GM21526 (cell line): Measurements from ENCODE around the gene BPIFB2.

Source experiments
- ATAC-seq: cut with Tn5 transposase; IDR thresholded peaks from one replicate; pipeline ENCODE4 v1.9.1; 2021; ENCODE audit warnings: moderate library complexity; ENCODE audit not compliant: unreplicated experiment, low FRiP score

Gene BPIFB2

DNA sequence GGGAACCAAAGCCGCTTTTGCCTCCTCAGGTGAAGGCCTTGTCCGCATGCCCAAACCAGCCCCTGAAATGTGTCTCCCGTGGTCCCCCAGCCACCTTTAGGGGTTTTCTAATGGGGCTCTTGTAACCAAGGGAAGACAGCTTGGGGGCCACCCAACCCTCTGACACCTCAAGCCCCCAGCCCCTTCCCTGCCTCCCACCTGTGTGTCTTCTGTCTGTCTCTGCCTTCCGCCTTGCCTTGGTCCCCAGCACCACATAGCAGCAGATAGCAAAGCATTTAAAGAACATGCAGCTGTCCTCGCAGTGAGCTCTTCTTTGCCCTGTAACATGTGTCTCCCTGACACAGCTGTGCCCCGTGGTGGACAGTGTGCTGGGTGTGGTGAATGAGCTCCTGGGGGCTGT is 55.8 kb downstream of the BPIFB2 start:
- ATAC-seq = no peak

DNA sequence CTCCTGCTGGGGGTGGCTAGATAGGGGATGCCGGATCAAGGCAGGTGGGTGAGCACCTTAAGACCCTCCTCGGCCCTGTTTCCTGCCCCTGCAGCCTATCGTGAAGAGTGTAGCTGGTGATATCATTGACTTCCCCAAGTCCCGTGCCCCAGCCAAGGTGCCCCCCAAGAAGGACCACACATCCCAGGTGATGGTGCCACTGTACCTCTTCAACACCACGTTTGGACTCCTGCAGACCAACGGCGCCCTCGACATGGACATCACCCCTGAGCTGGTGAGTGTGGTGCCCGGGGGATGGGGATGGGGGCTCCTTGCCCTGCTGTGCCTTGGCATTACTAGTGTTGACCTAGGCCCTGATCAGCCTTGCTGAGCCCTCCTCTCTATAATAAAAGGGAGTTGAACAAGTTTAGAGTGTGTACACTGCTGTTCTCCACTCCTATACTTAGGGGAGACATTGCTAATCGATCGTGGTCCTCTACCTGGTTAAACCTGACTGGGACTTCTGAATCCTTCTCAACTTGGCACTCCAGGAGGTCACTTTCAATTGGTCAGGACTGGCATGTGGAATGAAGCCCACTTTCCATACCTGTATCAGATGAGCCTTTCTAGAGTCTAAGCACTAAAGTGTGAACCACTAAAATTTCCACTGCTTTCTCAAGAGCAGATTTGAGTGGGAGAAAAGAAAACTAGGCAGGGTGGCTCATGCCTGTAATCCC is 57.2 kb downstream of the BPIFB2 start:
- no peak for ATAC-seq

DNA sequence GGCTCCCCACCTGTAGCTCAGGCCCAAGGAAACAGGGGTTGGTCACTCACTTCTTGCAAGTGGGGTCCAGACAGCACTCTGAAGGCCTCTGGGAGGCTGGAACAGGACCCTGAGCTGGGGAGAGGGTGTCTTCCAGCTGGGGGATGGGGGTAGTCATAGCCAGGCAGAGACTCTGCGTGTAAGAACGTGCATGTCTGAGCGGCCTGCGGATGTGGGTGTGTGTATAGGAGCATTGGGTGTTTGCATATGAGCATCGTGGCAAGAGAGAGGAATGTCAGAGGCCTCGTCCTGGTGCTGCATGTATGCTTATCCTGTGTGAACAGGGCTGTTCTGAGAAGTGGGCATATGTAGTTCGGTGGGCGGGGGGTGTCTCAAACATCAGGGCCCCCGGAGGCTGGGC is 58.3 kb downstream of the BPIFB2 start:
- no peak for ATAC-seq

DNA sequence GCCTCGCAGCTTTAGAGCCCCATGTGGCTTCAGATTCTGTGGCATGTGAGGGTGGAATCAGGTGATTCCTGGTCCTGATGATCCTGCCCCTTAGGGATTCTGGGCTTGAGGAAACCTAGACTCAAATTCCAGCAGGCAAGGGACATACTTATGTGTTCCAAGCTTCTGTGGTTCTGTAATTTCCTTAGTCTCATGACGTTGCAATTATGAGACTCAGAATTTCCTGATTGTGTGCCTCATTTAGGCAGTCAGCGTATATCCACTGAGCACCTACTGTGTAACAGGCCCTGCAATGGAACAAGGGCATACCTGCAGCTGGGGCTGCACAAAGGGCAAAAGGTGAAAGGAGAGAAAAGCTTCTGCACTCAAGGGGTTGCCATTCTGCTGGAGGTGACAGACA is 60.3 kb downstream of the BPIFB2 start:
- ATAC-seq = no peak

DNA sequence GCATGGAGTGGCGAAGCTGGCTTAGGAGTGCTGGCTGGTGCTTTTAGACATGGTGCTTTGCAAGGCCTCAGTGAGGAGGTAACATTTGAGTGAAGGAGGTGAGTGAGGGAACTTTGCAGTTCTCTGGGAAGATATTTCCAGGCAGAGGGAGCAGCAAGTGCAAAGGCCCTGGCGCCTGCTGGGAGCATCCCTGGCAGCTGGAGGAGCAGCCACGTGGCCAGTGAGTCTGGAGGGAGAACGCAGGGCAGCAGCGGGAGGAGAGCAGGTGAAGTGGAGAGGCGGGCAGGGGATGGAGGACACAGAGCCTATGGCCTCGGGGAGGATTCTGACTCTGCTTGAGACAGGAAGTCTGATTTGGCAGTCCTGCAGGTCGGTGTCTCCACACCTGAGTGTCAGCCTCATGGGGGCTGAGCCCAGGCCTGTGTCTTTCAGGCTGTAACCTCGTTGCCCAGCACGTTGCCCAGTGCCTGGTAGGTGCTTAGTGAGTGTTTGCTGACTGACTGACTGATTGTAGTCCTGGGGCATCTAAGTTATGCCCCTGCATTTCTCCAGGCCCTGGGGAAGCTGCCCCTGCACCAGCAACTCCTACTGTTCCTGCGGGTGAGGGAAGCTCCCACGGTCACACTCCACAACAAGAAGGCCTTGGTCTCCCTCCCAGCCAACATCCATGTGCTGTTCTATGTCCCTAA is 60.9 kb downstream of the BPIFB2 start:
- ATAC-seq = no peak

DNA sequence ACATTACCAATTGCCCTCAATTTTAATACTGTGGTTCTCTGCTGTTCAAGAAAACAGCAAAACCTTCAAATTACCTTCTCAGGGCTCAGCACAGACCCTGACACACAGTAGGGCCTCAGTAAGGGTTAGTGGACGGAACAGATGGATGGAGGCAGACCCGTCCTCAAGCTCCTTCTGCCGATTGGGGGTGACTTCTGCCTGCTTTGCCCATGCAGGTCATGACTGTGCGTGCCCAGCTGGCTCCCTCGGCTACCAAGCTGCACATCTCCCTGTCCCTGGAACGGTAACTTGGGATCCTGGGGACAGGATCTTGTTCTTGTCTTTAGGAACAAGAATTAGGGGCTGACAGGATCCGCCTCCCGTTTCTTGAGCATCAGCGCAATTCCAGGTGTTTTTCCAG is 62.2 kb downstream of the BPIFB2 start:
- no peak for ATAC-seq

DNA sequence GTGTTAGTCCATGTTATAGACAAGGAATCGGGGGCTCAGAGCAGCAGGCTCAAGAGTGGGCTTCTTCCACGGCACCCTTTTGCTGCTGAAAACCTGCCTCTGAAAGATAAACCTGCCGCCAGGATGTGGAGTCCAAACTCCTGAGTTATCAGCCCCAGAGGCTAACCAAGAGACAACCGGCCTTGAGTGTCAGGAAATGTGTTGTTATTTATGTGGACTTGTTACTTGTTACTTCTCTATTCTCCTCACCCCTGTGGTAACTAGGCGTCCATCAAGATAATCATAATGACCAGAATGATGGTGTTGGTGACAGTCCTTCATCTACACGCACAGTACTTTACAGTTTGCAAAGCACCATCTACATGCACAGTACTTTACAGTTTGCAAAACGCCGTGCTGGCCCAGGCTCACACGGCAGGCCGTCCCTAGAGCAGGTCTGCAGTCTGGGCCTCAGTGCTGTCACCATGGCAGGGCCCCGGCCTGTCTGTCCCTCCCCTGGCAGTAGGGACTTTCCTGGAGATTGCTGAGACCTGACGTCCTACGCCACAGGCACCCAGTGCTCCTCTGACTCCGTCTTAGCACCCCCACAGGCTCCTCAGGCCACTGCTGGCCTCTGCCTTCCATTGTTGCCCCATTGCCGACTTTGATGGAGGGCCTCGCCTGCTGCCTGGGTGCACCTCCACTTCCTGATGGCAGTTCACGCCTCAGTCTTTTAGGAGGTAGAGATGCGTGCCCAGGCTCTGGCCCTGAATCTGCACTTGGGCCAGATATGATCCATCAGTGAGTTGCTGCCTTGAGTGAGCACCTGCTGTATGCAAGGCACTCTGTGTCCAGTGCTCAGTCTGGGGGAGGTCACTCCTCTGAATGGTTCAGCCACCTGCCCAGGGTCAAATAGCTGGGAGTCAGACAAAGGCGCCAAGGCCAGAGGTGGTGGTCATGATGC is 62.9 kb downstream of the BPIFB2 start:
- no peak for ATAC-seq

DNA sequence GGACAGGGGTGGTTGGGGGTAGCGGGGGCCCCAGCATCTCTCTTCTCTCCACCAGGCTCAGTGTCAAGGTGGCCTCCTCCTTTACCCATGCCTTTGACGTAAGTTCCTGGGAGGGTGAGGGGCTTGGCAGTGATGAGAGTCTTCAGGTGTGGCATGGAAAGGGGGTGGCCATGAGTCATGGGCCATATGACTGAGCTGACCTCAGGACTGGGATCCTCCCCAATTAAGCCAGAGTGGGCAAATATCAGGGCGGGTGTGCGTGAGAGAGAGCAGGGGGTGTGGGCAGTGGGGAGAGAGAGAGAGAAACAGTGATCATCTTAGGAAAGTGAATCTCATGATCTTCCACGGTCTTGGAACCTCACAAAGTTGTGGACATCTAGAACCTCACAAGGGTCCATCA is 63.7 kb downstream of the BPIFB2 start:
- no peak for ATAC-seq

DNA sequence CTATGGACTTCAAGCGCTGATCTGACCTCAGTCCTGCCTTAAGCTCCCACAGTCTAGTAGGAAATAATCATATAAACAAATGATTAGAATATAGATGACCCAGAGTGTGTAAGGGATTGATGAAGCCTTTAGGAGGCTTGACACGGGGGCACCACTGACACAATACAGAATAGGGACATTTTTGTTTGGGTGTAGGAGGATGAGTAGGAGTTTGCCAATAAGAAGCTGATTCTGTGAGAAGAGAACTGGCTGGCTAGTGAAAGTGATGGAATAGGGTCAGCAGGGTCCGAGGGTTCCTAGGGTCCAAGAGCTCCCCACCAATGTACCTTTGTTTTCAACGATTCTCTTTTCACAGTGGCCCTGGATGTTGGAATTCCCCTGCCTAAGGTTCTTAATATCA is 64.9 kb downstream of the BPIFB2 start:
- ATAC-seq = no peak

DNA sequence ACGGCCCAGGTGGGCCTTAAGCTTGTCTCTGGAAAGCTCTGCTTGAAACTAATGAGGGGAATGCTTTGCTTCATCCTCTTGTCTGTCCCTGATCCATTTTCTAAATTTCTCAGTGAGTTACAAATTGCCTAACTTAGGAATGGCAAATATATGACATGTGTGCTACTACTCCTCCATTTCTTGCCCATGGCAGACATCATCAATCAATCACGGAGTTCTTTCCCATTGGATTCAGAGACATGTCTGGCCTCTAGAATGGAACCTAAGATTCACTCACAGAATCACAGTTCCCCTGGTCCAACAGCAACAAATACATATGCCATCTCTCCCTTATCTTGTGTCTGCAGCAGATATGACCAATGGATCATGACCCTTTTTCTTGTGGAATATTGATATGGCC is 65.3 kb downstream of the BPIFB2 start:
- ATAC-seq = no peak
